SU-DHL-6 (cell line): ENCODE measurements around the gene MRO.

Experiments
- CTCF ChIP-seq: fragments of 200-600 bp; sonication (generic); IDR thresholded peaks from one replicate; pipeline ENCODE4 v1.5.1; 2017; ENCODE audit warnings: antibody characterized with exemption, mild to moderate bottlenecking, low read length, moderate library complexity; ENCODE audit not compliant: insufficient read depth, poor library complexity, severe bottlenecking
- EZH2phosphoT487 ChIP-seq: fragments of 200-600 bp; sonication (generic), shearing (Covaris generic); conservative IDR thresholded peaks from 2 replicates; pipeline ENCODE4 v1.6.1; 2018; ENCODE audit warnings: mild to moderate bottlenecking, antibody characterized with exemption, low read length, moderate library complexity, mixed read lengths

- no peak for TF ChIP-seq CTCF
- TF ChIP-seq EZH2phosphoT487 = no peak
These were observed 24.7 kb upstream of the MRO start for GRCh38 chr18:50844554-50844953.
